ENCODE results near the gene BUD13. TPM values are rescaled to one million over a fixed set of nuclear protein-coding genes. Genes with fewer than 3 reads are reported as not detected.

The BUD13 gene
- total and polyA plus RNA-seq, 2 experiments from 2014 or later: 6.3 to 8.2 TPM

DNA sequence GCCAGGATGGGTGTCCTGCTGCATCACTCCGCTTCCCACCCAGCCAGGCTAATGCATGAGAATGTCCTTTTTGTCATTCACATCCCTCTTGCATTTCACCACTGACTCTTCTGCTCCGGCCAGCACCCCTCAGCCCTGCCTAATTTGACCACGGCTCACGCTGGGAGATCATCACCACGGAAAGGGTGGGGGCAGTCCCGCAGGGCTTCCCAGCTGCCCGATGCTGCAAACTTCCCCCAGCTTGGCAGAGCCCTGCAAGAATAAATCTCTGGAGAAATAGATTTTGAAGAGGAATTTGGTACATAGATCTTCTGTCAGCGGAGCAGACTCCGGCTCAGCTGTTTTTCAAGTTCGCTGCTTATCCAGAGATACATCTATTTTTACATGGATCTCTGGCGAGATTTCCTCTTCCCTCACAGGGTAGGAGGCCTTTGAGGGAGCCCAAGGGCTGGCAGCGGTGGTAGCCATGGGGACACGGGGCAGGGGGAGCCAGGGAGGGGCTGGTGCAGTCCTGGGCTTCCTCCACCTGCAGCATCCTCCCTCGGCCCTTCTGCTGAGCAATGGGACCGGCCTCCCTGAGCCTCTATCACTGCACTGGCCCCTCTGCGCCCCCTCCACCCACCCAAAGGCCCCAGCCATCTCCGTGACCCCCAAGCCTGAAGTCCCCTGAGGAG, 62.6 kb downstream of the BUD13 start:
- WGBS, 2 experiments (ENCODE audit: low coverage in 1 of 2, low lambda C conversion rate in 2 of 2, missing lambda C conversion rate in 2 of 2): 25 to 33% methylated on average over 16 to 17 of the region's 17 CpGs
- Histone ChIP-seq H3K4me2 (ENCODE audit: unreplicated experiment) (no peak overlapping the region), H3K27me3 (replicated peaks; ENCODE audit: insufficient read depth) (peaks cover 43% of the 10 kb centered on the region), H4K20me1 (ENCODE audit: insufficient read depth) (no peaks in the 10 kb centered on the region), H3K4me3 (no peak overlapping the region), H3K36me3 (ENCODE audit: low read depth) (no peaks in the 10 kb centered on the region), H3K27ac (no peak overlapping the region), H3F3A (ENCODE audit: insufficient read depth) (no peaks in the 10 kb centered on the region), H2AFZ (no peak overlapping the region), H3K9ac (no peak overlapping the region), H3K4me1 (ENCODE audit: insufficient read depth) (no peaks in the 10 kb centered on the region), H3K9me2 (ENCODE audit: insufficient read depth) (no peaks in the 10 kb centered on the region), H3K9me3 (ENCODE audit: low read depth) (no peaks in the 10 kb centered on the region), H3K79me2 (ENCODE audit: insufficient read depth) (no peaks in the 10 kb centered on the region)
- TF ChIP-seq EZH2phosphoT487 (IDR thresholded peaks at IDR 0.05; ENCODE audit: insufficient read depth, low read depth): no peak
- TF ChIP-seq EZH2 (IDR thresholded peaks at IDR 0.05; ENCODE audit: insufficient read depth, poor library complexity, severe bottlenecking): no peak
- no peak for DNase-seq
- in situ Hi-C loops (cut with MboI): no loop called here

- Histone ChIP-seq H3K9me2 (ENCODE audit: insufficient read depth) (no peaks in the 10 kb centered on the region), H4K20me1 (ENCODE audit: insufficient read depth) (no peaks in the 10 kb centered on the region), H3K27ac (no peak overlapping the region), H2AFZ (no peak overlapping the region), H3K36me3 (ENCODE audit: low read depth) (no peaks in the 10 kb centered on the region), H3K9me3 (ENCODE audit: low read depth) (no peaks in the 10 kb centered on the region), H3K27me3 (replicated peaks; ENCODE audit: insufficient read depth) (peaks cover 38% of the 10 kb centered on the region), H3K9ac (no peak overlapping the region), H3K4me2 (ENCODE audit: unreplicated experiment) (no peak overlapping the region), H3K4me3 (no peak overlapping the region), H3F3A (ENCODE audit: insufficient read depth) (no peaks in the 10 kb centered on the region), H3K4me1 (ENCODE audit: insufficient read depth) (no peaks in the 10 kb centered on the region), H3K79me2 (ENCODE audit: insufficient read depth) (no peaks in the 10 kb centered on the region)
- 35% methylated on average over 9 of the region's 9 CpGs for WGBS, 2 experiments (ENCODE audit: low coverage in 1 of 2, low lambda C conversion rate in 2 of 2, missing lambda C conversion rate in 2 of 2)
- no peak for DNase-seq
- in situ Hi-C loops (cut with MboI): no loop called here
- TF ChIP-seq EZH2 (IDR thresholded peaks at IDR 0.05; ENCODE audit: insufficient read depth, poor library complexity, severe bottlenecking): no peak
- no peak for TF ChIP-seq EZH2phosphoT487 (IDR thresholded peaks at IDR 0.05; ENCODE audit: insufficient read depth, low read depth)
These were observed 65.0 kb downstream of the BUD13 start for GRCh38 chr11:116707746-116708145.

DNA sequence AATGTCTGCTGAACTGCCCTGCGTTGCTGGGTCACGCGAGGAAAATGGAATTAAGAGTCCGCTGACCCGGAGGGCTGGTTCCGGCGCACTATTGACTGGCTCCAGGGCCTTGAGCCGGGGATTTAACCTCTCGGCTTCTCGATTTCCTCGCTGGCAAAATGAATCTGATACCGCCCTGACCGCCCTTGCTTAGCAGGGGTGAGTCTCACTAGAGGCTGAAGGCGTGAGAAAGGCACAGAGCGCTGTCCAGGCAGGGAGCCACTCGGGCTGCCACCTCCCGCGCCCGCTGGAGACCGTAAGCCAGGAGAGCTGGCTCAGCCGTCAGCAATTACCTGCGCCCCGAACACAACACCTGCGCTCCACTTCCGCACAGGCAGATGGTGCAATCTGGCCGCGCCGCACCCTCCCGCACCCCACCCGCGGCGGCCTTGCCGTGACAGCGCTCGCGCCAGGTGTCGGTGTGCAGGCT, 65.6 kb downstream of the BUD13 start:
- Histone ChIP-seq H3K36me3 (ENCODE audit: low read depth) (no peaks in the 10 kb centered on the region), H3K4me2 (ENCODE audit: unreplicated experiment) (no peak overlapping the region), H3K79me2 (ENCODE audit: insufficient read depth) (no peaks in the 10 kb centered on the region), H3K9me2 (ENCODE audit: insufficient read depth) (no peaks in the 10 kb centered on the region), H3K4me1 (ENCODE audit: insufficient read depth) (no peaks in the 10 kb centered on the region), H3K27me3 (replicated peaks; ENCODE audit: insufficient read depth) (peaks cover 38% of the 10 kb centered on the region), H3K27ac (no peak overlapping the region), H3K9me3 (ENCODE audit: low read depth) (no peaks in the 10 kb centered on the region), H3K4me3 (no peak overlapping the region), H2AFZ (no peak overlapping the region), H3F3A (ENCODE audit: insufficient read depth) (no peaks in the 10 kb centered on the region), H3K9ac (no peak overlapping the region), H4K20me1 (ENCODE audit: insufficient read depth) (no peaks in the 10 kb centered on the region)
- 27 to 28% methylated on average over 35 to 37 of the region's 37 CpGs for WGBS, 2 experiments (ENCODE audit: low coverage in 1 of 2, low lambda C conversion rate in 2 of 2, missing lambda C conversion rate in 2 of 2)
- TF ChIP-seq EZH2 (IDR thresholded peaks at IDR 0.05; ENCODE audit: insufficient read depth, poor library complexity, severe bottlenecking) (no peak), EZH2phosphoT487 (IDR thresholded peaks at IDR 0.05; ENCODE audit: insufficient read depth, low read depth) (no peak)
- DNase-seq: no peak
- in situ Hi-C loops (cut with MboI): no loop called here

DNA sequence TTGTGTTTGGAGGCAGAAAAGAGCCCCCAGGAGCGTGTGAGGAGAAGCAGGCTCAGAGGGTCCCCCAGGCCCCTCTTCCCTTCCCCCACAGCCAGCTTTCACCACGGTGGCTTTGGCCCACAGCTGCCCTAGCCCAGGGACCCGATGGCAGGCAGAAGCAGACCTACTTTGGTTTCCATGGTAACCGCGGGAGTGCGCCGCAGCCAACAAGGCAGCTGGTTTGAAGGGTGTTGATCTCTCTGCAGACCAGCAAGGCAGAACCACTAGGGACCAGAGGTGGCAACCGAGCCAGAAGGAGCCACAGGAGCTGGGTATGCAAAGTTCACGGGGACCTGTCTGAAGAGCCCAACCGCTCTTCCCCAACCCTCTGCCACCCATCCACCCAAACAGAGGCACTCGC, 69.4 kb downstream of the BUD13 start:
- TF ChIP-seq EZH2phosphoT487 (IDR thresholded peaks at IDR 0.05; ENCODE audit: insufficient read depth, low read depth): no peak
- no peak for TF ChIP-seq EZH2 (IDR thresholded peaks at IDR 0.05; ENCODE audit: insufficient read depth, poor library complexity, severe bottlenecking)
- Histone ChIP-seq H2AFZ (no peak overlapping the region), H3K27me3 (replicated peaks; ENCODE audit: insufficient read depth) (peaks cover 23% of the 10 kb centered on the region), H3K9me3 (ENCODE audit: low read depth) (no peaks in the 10 kb centered on the region), H3K36me3 (ENCODE audit: low read depth) (no peaks in the 10 kb centered on the region), H3K9ac (no peak overlapping the region), H3K4me3 (no peak overlapping the region), H3K4me1 (ENCODE audit: insufficient read depth) (no peaks in the 10 kb centered on the region), H3K4me2 (ENCODE audit: unreplicated experiment) (no peak overlapping the region), H3K79me2 (ENCODE audit: insufficient read depth) (no peaks in the 10 kb centered on the region), H4K20me1 (ENCODE audit: insufficient read depth) (no peaks in the 10 kb centered on the region), H3K27ac (no peak overlapping the region), H3K9me2 (ENCODE audit: insufficient read depth) (no peaks in the 10 kb centered on the region), H3F3A (ENCODE audit: insufficient read depth) (no peaks in the 10 kb centered on the region)
- no peak for DNase-seq
- in situ Hi-C loops (cut with MboI): no loop called here
- WGBS, 2 experiments (ENCODE audit: low coverage in 1 of 2, low lambda C conversion rate in 2 of 2, missing lambda C conversion rate in 2 of 2): 18 to 24% methylated on average over 11 of the region's 11 CpGs
